NCI-H2196 treated with DMSO at 0.1 percent for 48 hours (cell line): ENCODE results near the gene CDHR2.
A peak's percentile ranks its signal among the peaks of the same experiment; 100 is the strongest.

Experiments
- DNase-seq: peaks from one replicate; lab custom pipeline; 2025; ENCODE audit not compliant: unreplicated experiment; lab: John Stamatoyannopoulos, UW

Gene CDHR2

DNA sequence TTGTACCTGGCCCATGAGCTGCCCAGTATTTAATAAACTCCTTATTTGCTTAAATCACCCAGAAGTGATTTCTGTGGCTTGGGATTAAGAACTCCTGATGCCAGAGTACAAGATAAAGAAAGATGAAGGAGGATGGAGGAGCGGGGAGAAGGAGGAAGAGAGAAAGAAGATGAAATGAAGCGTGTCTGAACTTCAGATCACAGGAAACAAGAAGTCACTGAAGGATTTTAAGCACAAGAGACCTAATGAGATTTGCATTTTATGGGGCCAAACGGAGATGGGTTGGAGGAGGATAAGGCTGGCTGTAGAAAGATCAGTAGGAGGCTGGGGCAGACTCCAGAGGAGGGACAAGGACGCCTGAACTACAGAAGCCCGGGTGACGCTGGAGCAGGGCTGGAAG, 84.5 kb downstream of the CDHR2 start:
- no peak for DNase-seq

DNA sequence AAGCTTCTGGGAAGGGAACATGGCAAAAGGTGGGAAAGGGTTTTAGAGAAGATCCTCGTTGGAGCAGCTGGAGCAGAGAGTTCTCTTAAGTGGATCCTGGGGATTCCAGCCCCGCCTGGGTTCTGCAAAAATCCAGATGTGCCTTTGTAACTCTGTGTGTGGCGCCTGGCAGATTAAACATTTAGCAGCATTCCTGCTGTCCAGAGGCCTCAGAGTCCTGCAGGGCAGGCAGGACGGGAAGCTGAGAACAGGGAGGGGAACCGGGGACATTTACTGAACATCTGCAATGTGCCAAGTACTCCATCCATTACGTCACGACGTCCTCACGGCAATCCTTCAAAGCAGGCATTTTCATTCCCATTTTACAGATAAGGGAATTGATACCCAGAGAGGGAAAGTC, 87.3 kb downstream of the CDHR2 start:
- DNase-seq: no peak

GRCh38 chr5:176637556-176637955, 88.4 kb downstream of the CDHR2 start:
- no peak for DNase-seq

GRCh38 chr5:176638437-176638836, 89.3 kb downstream of the CDHR2 start:
- DNase-seq: no peak

- no peak for DNase-seq
Observed at GRCh38 chr5:176639208-176639607, 90.1 kb downstream of the CDHR2 start.

- DNase-seq: peak; percentile 50
Observed at GRCh38 chr5:176639981-176640380, 90.8 kb downstream of the CDHR2 start.

- no peak for DNase-seq
Observed at GRCh38 chr5:176640616-176641015, 91.5 kb downstream of the CDHR2 start.

DNA sequence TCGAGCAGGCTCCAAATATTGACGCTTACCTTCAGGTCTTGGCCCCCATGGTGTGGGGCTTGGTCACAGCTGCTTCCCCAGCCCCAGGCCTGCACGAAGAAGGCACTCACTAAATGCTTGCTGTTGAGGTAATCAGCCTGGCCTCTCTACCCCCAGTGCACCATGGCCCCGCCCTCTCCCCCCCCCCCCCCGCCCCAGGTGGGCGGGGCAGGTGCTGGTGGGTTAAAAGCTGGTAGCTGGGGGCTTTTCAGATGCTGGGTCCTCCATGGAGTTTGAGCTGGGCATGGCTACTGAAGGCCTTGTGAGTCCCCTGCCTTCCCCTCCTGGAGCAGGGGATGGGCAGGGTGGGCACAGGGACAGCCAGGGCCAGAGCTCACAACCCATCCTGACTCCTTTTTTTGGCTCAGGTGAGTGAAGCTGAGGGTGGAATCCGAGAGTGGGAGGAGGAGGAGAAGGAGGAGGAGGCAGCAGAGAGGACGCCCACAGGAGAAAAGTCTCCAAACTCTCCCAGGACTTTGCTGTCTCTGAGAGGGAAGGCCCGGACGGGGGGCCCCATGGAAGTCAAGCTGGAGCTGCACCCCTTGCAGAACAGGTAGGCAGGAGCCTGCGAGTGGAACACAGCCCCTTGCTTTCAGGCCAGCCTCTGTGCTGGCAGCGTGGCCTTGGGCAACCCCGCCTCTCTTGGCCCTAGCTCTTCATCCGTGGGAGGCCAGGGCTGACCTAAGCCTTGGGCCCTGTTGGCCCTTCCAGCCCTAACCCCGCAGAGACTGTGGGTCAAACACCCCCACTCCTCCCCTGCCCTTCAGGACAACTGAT, 93.7 kb downstream of the CDHR2 start:
- DNase-seq: no peak

- no peak for DNase-seq
Observed at GRCh38 chr5:176643491-176644219, 94.5 kb downstream of the CDHR2 start.

GRCh38 chr5:176644294-176644693, 95.2 kb downstream of the CDHR2 start:
- no peak for DNase-seq

DNA sequence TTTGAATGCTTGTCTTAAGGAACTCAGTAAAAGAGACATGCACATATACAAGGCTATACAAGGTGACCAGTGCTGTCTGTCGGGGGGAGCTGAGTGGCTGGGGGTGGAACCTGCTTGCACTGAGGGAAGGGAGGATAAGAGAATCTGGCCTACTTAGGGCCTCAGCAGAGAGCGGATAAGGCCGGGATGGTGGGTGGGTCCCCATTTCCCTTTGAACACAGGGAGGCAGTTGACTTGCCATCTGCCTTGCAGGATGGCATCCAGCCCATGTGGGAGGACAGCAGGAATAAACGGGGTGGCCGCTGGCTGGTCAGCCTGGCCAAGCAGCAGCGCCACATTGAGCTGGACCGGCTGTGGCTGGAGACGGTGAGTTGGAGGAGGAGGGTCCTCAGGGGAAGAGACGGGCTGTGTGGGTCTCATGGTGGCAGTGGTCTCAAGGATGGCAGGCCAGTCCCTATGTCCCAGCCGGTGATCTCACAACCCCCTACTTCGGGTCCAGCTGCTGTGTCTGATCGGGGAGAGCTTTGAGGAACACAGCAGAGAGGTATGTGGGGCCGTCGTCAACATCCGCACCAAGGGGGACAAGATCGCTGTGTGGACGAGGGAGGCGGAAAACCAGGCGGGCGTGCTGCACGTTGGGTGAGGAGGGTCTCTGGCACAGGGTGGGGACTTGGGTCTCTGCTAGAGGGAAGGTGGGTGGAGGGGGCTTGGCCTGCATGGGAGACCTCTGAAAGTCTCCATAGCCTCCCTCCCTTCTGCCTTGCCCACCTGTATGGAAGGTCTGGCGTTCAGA, 95.9 kb downstream of the CDHR2 start:
- DNase-seq: no peak
